ENCODE results near the gene PLA2G2F. TPM values are rescaled to one million over a fixed set of nuclear protein-coding genes. Genes with fewer than 3 reads are reported as not detected.

PLA2G2F gene
- total and polyA plus RNA-seq, 2 of the 13 experiments (the other 11 are each of a cell fraction or from before 2014, with no cell fraction given) = not detected

- in situ Hi-C loops (cut with HindIII; ENCODE audit: extremely low pct_ligation_motif_present, low pct_unique_long_range_greater_than_20kb) (loop anchor here (5.0 kb wide), 2 partner anchors 179 to 229 kb away; partner anchors contain the start of gene PLA2G2E), intact Hi-C loops (cut with micrococcal nuclease; ENCODE audit: unreplicated experiment) (no loop called here)
- WGBS (ENCODE audit: low lambda C conversion rate) = 91% methylated on average over 6 of the region's 6 CpGs
- BruUV-seq (replicated peaks) = no TSS peak
- ATAC-seq (no peak), DNase-seq (ENCODE audit: low spot score) (no peak), FAIRE-seq (no peak)
- Histone ChIP-seq H3K27me3 (ENCODE audit: control insufficient read depth in 1 of 2, insufficient read depth in 2 of 2, low read length in 2 of 2) (peaks cover 0 to 1% of the 10 kb centered on the region in 2 experiments; a peak in 1 of 5 replicates), H3K9ac (ENCODE audit: insufficient read depth, low read depth, low read length) (no peak overlapping the region), H3K79me2 (ENCODE audit: insufficient read depth, low read length) (no peaks in the 10 kb centered on the region), H3K4me3 (replicated peaks in 1 of 3; ENCODE audit: insufficient read depth in 1 of 3, low read depth in 2 of 3, low read length in 3 of 3) (no peak overlapping the region), H4K20me1 (ENCODE audit: insufficient read depth, low read length) (no peaks in the 10 kb centered on the region), H3K4me2 (ENCODE audit: low read depth, low read length) (no peak overlapping the region), H3K4me1 (ENCODE audit: insufficient read depth, low read length) (peaks cover 17% of the 10 kb centered on the region), H3K36me3 (replicated peaks in 1 of 2; ENCODE audit: control insufficient read depth in 1 of 2, insufficient read depth in 2 of 2, low read length in 2 of 2) (no peaks in the 10 kb centered on the region), H3K9me3 (ENCODE audit: low read length) (no peaks in the 10 kb centered on the region), H2AFZ (ENCODE audit: low read length) (no peak overlapping the region), H3K27ac (ENCODE audit: extremely low read length, insufficient read depth, low read length) (no peak overlapping the region)
- TF ChIP-seq MAFF (IDR thresholded peaks at IDR 0.05; ENCODE audit: low read depth, low read length) (no peak), ZNF468 (CRISPR knock-in tag; IDR thresholded peaks at IDR 0.05) (no peak), ZNF629 (CRISPR knock-in tag; conservative IDR thresholded peaks at IDR 0.05) (peak; percentile 68), ZNF317 (CRISPR knock-in tag; IDR thresholded peaks at IDR 0.05) (no peak), ZNF343 (CRISPR knock-in tag; IDR thresholded peaks at IDR 0.05) (no peak)
- CTCF ChIA-PET (ENCODE audit: low intra/inter-chr PET ratio, low total read pairs) = interaction anchor here (2.0 to 3.6 kb wide), 2 partner anchors 176 to 233 kb away, joined by 15 to 30 read pairs; no protein-coding TSS in a partner anchor
- POLR2A ChIA-PET = no interaction called here
Measured at GRCh38 chr1:20150969-20151368, 11.8 kb downstream of the PLA2G2F start.

DNA sequence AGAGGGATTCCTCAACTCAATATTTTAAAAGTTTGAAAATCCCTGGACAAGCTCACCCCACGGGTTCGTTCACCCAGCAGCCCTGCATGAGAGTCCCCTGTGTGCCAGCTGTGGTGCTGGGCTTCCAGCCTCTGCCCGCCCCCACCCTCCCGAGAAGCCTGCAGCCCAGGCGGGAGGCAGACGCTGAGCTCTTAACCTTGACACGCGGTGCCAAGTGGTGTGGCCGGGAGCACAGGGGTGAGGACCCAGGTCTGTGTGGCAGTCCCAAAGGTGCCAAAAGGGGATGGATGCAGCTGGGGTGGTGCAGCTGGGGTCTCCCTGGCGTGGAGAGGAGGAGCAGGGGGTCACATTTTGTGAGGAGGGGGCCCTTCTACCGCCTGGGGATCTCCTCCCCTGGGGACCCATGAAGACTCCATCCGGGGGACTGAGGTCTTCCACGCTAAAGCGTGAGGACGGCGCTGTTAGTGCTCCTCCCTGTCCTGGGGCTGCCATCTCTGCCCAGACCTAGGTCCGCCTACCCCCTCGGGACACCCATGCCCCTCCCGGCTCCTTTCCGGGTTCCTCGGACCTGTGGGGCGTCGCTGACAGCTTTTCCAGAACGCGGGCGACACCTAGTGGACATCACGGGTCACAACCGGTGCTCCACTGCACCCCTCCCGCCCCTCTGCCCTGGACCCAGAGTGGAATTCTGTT, 12.9 kb downstream of the PLA2G2F start:
- H4K20me1 ChIP-seq (ENCODE audit: insufficient read depth, low read length) = no peaks in the 10 kb centered on the region
- CTCF ChIA-PET (ENCODE audit: low intra/inter-chr PET ratio, low total read pairs) = interaction anchor here (0.7 to 3.6 kb wide), 3 partner anchors 177 to 234 kb away, joined by 3 to 30 read pairs (median 15); no protein-coding TSS in a partner anchor
- no peaks in the 10 kb centered on the region for H3K79me2 ChIP-seq (ENCODE audit: insufficient read depth, low read length)
- DNase-seq (ENCODE audit: low spot score) (peak; percentile 60), ATAC-seq (peak; percentile 92), FAIRE-seq (no peak)
- H3K27ac ChIP-seq (ENCODE audit: extremely low read length, insufficient read depth, low read length) = no peak overlapping the region
- peak overlapping the region in 1 of 3 experiments; percentile 54; a peak in 1 of 6 replicates for H3K4me3 ChIP-seq (replicated peaks in 1 of 3; ENCODE audit: insufficient read depth in 1 of 3, low read depth in 2 of 3, low read length in 3 of 3)
- 0 out of 2 replicates have a peak overlapping the region, but pooled peaks have one; percentile 41 for H3K9ac ChIP-seq (ENCODE audit: insufficient read depth, low read depth, low read length)
- no peaks in the 10 kb centered on the region for H3K36me3 ChIP-seq (replicated peaks in 1 of 2; ENCODE audit: control insufficient read depth in 1 of 2, insufficient read depth in 2 of 2, low read length in 2 of 2)
- no peaks in the 10 kb centered on the region for H3K9me3 ChIP-seq (ENCODE audit: low read length)
- peaks cover 17% of the 10 kb centered on the region for H3K4me1 ChIP-seq (ENCODE audit: insufficient read depth, low read length)
- BruUV-seq (replicated peaks) = no TSS peak
- intact Hi-C loops (cut with micrococcal nuclease; ENCODE audit: unreplicated experiment) (loop anchor here (1.0 kb wide), 2 partner anchors 177 to 234 kb away; no protein-coding TSS in a partner anchor), in situ Hi-C loops (cut with HindIII; ENCODE audit: extremely low pct_ligation_motif_present, low pct_unique_long_range_greater_than_20kb) (loop anchor here (5.0 kb wide), 2 partner anchors 180 to 230 kb away; partner anchors contain the start of gene PLA2G2E)
- peak overlapping the region; percentile 71 for H3K4me2 ChIP-seq (ENCODE audit: low read depth, low read length)
- 54% methylated on average over 6 of the region's 29 CpGs for WGBS (ENCODE audit: low lambda C conversion rate)
- H2AFZ ChIP-seq (ENCODE audit: low read length) = no peak overlapping the region
- peaks cover 0 to 1% of the 10 kb centered on the region in 2 experiments; a peak in 1 of 5 replicates for H3K27me3 ChIP-seq (ENCODE audit: control insufficient read depth in 1 of 2, insufficient read depth in 2 of 2, low read length in 2 of 2)
- POLR2A ChIA-PET = interaction anchor here (1.3 kb wide), 1 partner anchor 177 kb away, joined by 11 read pairs; no protein-coding TSS in a partner anchor
- TF ChIP-seq TBX2 (CRISPR knock-in tag; IDR thresholded peaks at IDR 0.05; ENCODE audit: borderline replicate concordance) = peak; percentile 54; the same call in 1 of the 2 replicates
- TF ChIP-seq ZNF703 (CRISPR knock-in tag; IDR thresholded peaks at IDR 0.05; ENCODE audit: borderline replicate concordance) = no peak
- TF ChIP-seq, protein P1, sequence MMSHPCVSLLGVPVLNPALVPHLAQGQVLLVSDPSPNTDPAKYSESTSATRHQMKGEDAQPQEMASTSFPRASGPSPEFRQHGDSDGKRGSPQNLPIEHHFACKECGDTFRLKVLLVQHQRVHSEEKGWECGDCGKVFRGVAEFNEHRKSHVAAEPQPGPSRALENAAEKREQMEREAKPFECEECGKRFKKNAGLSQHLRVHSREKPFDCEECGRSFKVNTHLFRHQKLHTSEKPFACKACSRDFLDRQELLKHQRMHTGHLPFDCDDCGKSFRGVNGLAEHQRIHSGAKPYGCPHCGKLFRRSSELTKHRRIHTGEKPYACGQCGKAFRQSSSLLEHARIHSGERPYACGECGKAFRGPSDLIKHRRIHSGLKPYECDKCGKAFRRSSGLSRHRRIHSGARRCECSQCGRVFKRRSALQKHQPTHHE (CRISPR knock-in tag; IDR thresholded peaks at IDR 0.05; ENCODE audit: borderline replicate concordance) = peak; percentile 46; the same call in 1 of the 2 replicates
- TF ChIP-seq ZNF225 (CRISPR knock-in tag; IDR thresholded peaks at IDR 0.05) = 0 out of 2 replicates have a peak, but pooled peaks have one; percentile 20
- TF ChIP-seq ZNF280B (CRISPR knock-in tag; IDR thresholded peaks at IDR 0.05; ENCODE audit: borderline replicate concordance) = peak; percentile 40; the same call in 1 of the 2 replicates
- TF ChIP-seq ATAD3A (CRISPR knock-in tag; IDR thresholded peaks at IDR 0.05) = no peak
- TF ChIP-seq ZNF282 (IDR thresholded peaks at IDR 0.05; ENCODE audit: partially characterized antibody) = no peak
- peak; percentile 50; the same call in 1 of the 2 replicates for TF ChIP-seq ZSCAN25 (CRISPR knock-in tag; IDR thresholded peaks at IDR 0.05)
- TF ChIP-seq ZNF333 (CRISPR knock-in tag; IDR thresholded peaks at IDR 0.05; ENCODE audit: borderline replicate concordance) = no peak
